Measurements from ENCODE around the gene SLC10A7.

Gene SLC10A7

DNA sequence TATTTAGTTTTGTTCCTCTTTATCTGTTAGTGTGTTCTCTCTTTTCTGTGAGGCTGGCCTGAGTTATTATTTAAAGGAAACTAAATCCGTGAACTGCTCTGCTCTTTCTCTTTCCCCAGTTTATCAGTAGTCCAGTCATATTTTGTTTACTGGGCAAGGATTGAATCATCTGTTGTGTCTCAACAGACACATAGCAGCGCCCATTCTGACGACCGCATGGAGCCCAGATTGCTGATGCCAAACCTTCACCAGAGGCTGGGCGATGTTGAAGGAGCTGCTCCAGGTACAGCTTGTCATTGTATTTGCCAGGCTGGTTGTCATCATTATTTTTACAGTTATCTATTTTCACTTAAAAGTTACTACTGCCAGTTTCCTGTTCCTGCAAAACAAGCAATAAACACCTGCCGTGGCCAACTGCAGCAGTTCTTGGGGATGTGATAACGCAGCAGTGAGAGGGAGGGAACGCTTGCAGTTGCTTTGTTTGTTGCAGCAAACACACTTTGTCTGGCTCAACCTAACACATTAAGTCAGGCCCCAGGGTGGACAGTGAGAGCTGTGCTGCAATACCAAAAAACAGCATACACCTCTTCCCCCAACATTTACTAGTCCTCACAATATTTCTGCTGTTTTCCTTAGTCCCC lies 297.3 kb downstream of the SLC10A7 start:
- Histone ChIP-seq H3K27ac (ENCODE audit: low read depth, low read length) (no peak overlapping the region), H3K9ac (ENCODE audit: low read length) (no peak overlapping the region), H3K9me2 (replicated peaks; ENCODE audit: insufficient read depth, low read length) (no peaks in the 10 kb centered on the region), H3K4me2 (ENCODE audit: low read depth, low read length, poor library complexity, severe bottlenecking) (no peak overlapping the region), H3K27me3 (ENCODE audit: low read length) (no peaks in the 10 kb centered on the region), H3K36me3 (ENCODE audit: low read length) (no peaks in the 10 kb centered on the region), H4K20me1 (ENCODE audit: low read depth, low read length) (no peaks in the 10 kb centered on the region), H3K79me2 (ENCODE audit: insufficient read depth, low read length) (no peaks in the 10 kb centered on the region), H3F3A (ENCODE audit: insufficient read depth) (no peaks in the 10 kb centered on the region), H2AFZ (ENCODE audit: low read depth, low read length, severe bottlenecking) (no peak overlapping the region), H3K4me3 (ENCODE audit: insufficient read depth, low read length, poor library complexity, severe bottlenecking) (no peak overlapping the region), H3K9me3 (ENCODE audit: insufficient read depth, low read length) (no peaks in the 10 kb centered on the region)
- TF ChIP-seq, protein P1, sequence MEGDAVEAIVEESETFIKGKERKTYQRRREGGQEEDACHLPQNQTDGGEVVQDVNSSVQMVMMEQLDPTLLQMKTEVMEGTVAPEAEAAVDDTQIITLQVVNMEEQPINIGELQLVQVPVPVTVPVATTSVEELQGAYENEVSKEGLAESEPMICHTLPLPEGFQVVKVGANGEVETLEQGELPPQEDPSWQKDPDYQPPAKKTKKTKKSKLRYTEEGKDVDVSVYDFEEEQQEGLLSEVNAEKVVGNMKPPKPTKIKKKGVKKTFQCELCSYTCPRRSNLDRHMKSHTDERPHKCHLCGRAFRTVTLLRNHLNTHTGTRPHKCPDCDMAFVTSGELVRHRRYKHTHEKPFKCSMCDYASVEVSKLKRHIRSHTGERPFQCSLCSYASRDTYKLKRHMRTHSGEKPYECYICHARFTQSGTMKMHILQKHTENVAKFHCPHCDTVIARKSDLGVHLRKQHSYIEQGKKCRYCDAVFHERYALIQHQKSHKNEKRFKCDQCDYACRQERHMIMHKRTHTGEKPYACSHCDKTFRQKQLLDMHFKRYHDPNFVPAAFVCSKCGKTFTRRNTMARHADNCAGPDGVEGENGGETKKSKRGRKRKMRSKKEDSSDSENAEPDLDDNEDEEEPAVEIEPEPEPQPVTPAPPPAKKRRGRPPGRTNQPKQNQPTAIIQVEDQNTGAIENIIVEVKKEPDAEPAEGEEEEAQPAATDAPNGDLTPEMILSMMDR (IDR thresholded peaks at IDR 0.05; ENCODE audit: insufficient read depth, low read length, poor library complexity, severe bottlenecking): no peak
- no peak for TF ChIP-seq EZH2phosphoT487 (conservative IDR thresholded peaks at IDR 0.05; ENCODE audit: low read length)

DNA sequence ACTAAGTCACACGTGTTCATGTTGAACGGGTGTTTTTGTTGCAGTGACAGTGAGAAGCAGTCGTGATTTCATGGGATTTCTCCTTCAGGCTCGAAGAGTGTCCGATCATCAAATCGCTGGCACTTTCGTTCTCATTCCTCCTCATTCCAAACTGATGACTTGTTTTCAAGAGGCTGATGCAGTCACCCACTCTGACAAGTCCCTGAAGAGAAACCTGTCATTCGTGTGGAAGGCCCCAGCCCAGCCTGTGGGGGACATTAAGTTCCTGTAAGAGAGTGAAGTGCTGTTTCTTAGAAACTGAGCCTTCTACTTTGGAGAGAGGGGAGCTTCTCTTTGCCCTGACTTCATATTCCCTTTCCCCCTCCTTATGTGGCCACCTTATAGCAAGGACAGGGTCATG lies 299.4 kb downstream of the SLC10A7 start:
- H3K79me2 ChIP-seq (ENCODE audit: insufficient read depth, low read length): no peaks in the 10 kb centered on the region
- H3K9ac ChIP-seq (ENCODE audit: low read length): no peak overlapping the region
- H3F3A ChIP-seq (ENCODE audit: insufficient read depth): no peaks in the 10 kb centered on the region
- no peak overlapping the region for H2AFZ ChIP-seq (ENCODE audit: low read depth, low read length, severe bottlenecking)
- TF ChIP-seq, protein P1 (IDR thresholded peaks at IDR 0.05; ENCODE audit: insufficient read depth, low read length, poor library complexity, severe bottlenecking): no peak
- H3K9me3 ChIP-seq (ENCODE audit: insufficient read depth, low read length): no peaks in the 10 kb centered on the region
- no peak overlapping the region for H3K27ac ChIP-seq (ENCODE audit: low read depth, low read length)
- H4K20me1 ChIP-seq (ENCODE audit: low read depth, low read length): no peaks in the 10 kb centered on the region
- no peaks in the 10 kb centered on the region for H3K27me3 ChIP-seq (ENCODE audit: low read length)
- no peaks in the 10 kb centered on the region for H3K36me3 ChIP-seq (ENCODE audit: low read length)
- H3K9me2 ChIP-seq (replicated peaks; ENCODE audit: insufficient read depth, low read length): no peaks in the 10 kb centered on the region
- no peak overlapping the region for H3K4me2 ChIP-seq (ENCODE audit: low read depth, low read length, poor library complexity, severe bottlenecking)
- H3K4me3 ChIP-seq (ENCODE audit: insufficient read depth, low read length, poor library complexity, severe bottlenecking): no peak overlapping the region

DNA sequence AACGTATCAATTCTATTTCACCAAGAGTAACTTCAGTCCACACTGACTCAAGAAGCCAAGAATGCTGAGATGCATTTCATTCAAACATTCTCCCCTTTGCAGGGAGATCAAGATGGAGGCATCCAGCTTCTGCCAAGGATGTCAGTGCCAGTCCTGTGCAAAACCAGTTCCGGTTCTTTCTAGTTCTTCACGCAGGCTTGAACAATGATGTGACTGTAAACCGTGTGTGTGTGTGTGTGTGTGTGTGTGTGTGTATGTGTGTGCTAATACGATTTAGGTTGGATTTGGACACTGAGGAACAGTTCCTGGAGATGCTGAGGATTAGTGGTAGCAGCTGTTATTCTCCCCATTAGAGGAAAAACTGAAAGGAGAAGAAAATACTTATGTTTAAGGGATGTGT lies 307.5 kb downstream of the SLC10A7 start, which contains the start of gene REELD1:
TSS of gene REELD1 (plus strand) at position 301 of the 400 bp plus-strand sequence. CDS start 2,415 bp downstream, outside the sequence.
- TF ChIP-seq, protein P1 (IDR thresholded peaks at IDR 0.05; ENCODE audit: insufficient read depth, low read length, poor library complexity, severe bottlenecking): no peak
- TF ChIP-seq EZH2phosphoT487 (conservative IDR thresholded peaks at IDR 0.05; ENCODE audit: low read length): no peak
- H4K20me1 ChIP-seq (ENCODE audit: low read depth, low read length): no peaks in the 10 kb centered on the region
- H3K27me3 ChIP-seq (ENCODE audit: low read length): no peaks in the 10 kb centered on the region
- H3K36me3 ChIP-seq (ENCODE audit: low read length): no peaks in the 10 kb centered on the region
- no peak within 1 kb of the TSS for H3K9ac ChIP-seq (ENCODE audit: low read length)
- no peak within 1 kb of the TSS for H2AFZ ChIP-seq (ENCODE audit: low read depth, low read length, severe bottlenecking)
- no peaks in the 10 kb centered on the region for H3K9me2 ChIP-seq (replicated peaks; ENCODE audit: insufficient read depth, low read length)
- no peak within 1 kb of the TSS for H3K27ac ChIP-seq (ENCODE audit: low read depth, low read length)
- H3K9me3 ChIP-seq (ENCODE audit: insufficient read depth, low read length): no peaks in the 10 kb centered on the region
- no peak within 1 kb of the TSS for H3K4me2 ChIP-seq (ENCODE audit: low read depth, low read length, poor library complexity, severe bottlenecking)
- H3K4me3 ChIP-seq (ENCODE audit: insufficient read depth, low read length, poor library complexity, severe bottlenecking): no peak within 1 kb of the TSS
- H3F3A ChIP-seq (ENCODE audit: insufficient read depth): no peaks in the 10 kb centered on the region
- no peaks in the 10 kb centered on the region for H3K79me2 ChIP-seq (ENCODE audit: insufficient read depth, low read length)

Data from SU-DHL-6 (cell line).